ENCODE measurements around the gene RNF11.
"Not testable (repeated sequence)": the region's sequence is repeated elsewhere in the genome, so short reads cannot be mapped to it uniquely, and the experiment has no call there.

Gene RNF11

GRCh38 chr1:51247022-51247421 is 10.9 kb downstream of the RNF11 start:
- DNase-seq (ENCODE audit: insufficient read length) (no peak), FAIRE-seq (peak; percentile 63)
- TF ChIP-seq POLR2A (IDR thresholded peaks at IDR 0.05; ENCODE audit: low read depth, low read length) (no peak), POLR2AphosphoS5 (IDR thresholded peaks at IDR 0.05; ENCODE audit: low read depth, low read length) (no peak), TAF1 (IDR thresholded peaks at IDR 0.05; ENCODE audit: borderline replicate concordance, low read depth, low read length) (no peak)

- no peak for TF ChIP-seq POLR2AphosphoS5 (IDR thresholded peaks at IDR 0.05; ENCODE audit: low read depth, low read length)
- no peak for TF ChIP-seq TAF1 (IDR thresholded peaks at IDR 0.05; ENCODE audit: borderline replicate concordance, low read depth, low read length)
- TF ChIP-seq POLR2A (IDR thresholded peaks at IDR 0.05; ENCODE audit: low read depth, low read length) = no peak
- DNase-seq (ENCODE audit: insufficient read length) (no peak), FAIRE-seq (peak; percentile 36)
Observed at GRCh38 chr1:51247499-51247898, 11.4 kb downstream of the RNF11 start.

- FAIRE-seq = no peak
- TF ChIP-seq POLR2A (IDR thresholded peaks at IDR 0.05; ENCODE audit: low read depth, low read length) (no peak), POLR2AphosphoS5 (IDR thresholded peaks at IDR 0.05; ENCODE audit: low read depth, low read length) (no peak), TAF1 (IDR thresholded peaks at IDR 0.05; ENCODE audit: borderline replicate concordance, low read depth, low read length) (no peak)
- DNase-seq (ENCODE audit: insufficient read length) = no peak
Observed at GRCh38 chr1:51249445-51249844, 13.4 kb downstream of the RNF11 start.

GRCh38 chr1:51250729-51251128 is 14.7 kb downstream of the RNF11 start:
- FAIRE-seq; DNase-seq (ENCODE audit: insufficient read length): not testable (repeated sequence)

- not testable (repeated sequence) for DNase-seq (ENCODE audit: insufficient read length); FAIRE-seq
Observed at GRCh38 chr1:51251165-51251564, 15.1 kb downstream of the RNF11 start.

GRCh38 chr1:51252366-51252765 is 16.3 kb downstream of the RNF11 start:
- TF ChIP-seq TAF1 (IDR thresholded peaks at IDR 0.05; ENCODE audit: borderline replicate concordance, low read depth, low read length) (no peak), POLR2A (IDR thresholded peaks at IDR 0.05; ENCODE audit: low read depth, low read length) (no peak), POLR2AphosphoS5 (IDR thresholded peaks at IDR 0.05; ENCODE audit: low read depth, low read length) (no peak)
- FAIRE-seq = no peak
- DNase-seq (ENCODE audit: insufficient read length) = no peak

GRCh38 chr1:51253691-51254090 is 17.6 kb downstream of the RNF11 start:
- FAIRE-seq (no peak), DNase-seq (ENCODE audit: insufficient read length) (no peak)
- TF ChIP-seq POLR2AphosphoS5 (IDR thresholded peaks at IDR 0.05; ENCODE audit: low read depth, low read length) (no peak), TAF1 (IDR thresholded peaks at IDR 0.05; ENCODE audit: borderline replicate concordance, low read depth, low read length) (no peak), POLR2A (IDR thresholded peaks at IDR 0.05; ENCODE audit: low read depth, low read length) (no peak)

- FAIRE-seq (no peak), DNase-seq (ENCODE audit: insufficient read length) (no peak)
- TF ChIP-seq TAF1 (IDR thresholded peaks at IDR 0.05; ENCODE audit: borderline replicate concordance, low read depth, low read length) = no peak
- TF ChIP-seq POLR2A (IDR thresholded peaks at IDR 0.05; ENCODE audit: low read depth, low read length) = no peak
- TF ChIP-seq POLR2AphosphoS5 (IDR thresholded peaks at IDR 0.05; ENCODE audit: low read depth, low read length) = no peak
Observed at GRCh38 chr1:51255331-51255730, 19.3 kb downstream of the RNF11 start.

- TF ChIP-seq POLR2A (IDR thresholded peaks at IDR 0.05; ENCODE audit: low read depth, low read length) = no peak
- no peak for TF ChIP-seq TAF1 (IDR thresholded peaks at IDR 0.05; ENCODE audit: borderline replicate concordance, low read depth, low read length)
- TF ChIP-seq POLR2AphosphoS5 (IDR thresholded peaks at IDR 0.05; ENCODE audit: low read depth, low read length) = no peak
- no peak for DNase-seq (ENCODE audit: insufficient read length)
- no peak for FAIRE-seq
Observed at GRCh38 chr1:51263147-51263877, 27.2 kb downstream of the RNF11 start.

GRCh38 chr1:51264451-51264850 is 28.4 kb downstream of the RNF11 start:
- no peak for DNase-seq (ENCODE audit: insufficient read length)
- FAIRE-seq = no peak

GRCh38 chr1:51265618-51266017 is 29.5 kb downstream of the RNF11 start:
- FAIRE-seq (no peak), DNase-seq (ENCODE audit: insufficient read length) (no peak)
- TF ChIP-seq TAF1 (IDR thresholded peaks at IDR 0.05; ENCODE audit: borderline replicate concordance, low read depth, low read length) (no peak), POLR2A (IDR thresholded peaks at IDR 0.05; ENCODE audit: low read depth, low read length) (no peak), POLR2AphosphoS5 (IDR thresholded peaks at IDR 0.05; ENCODE audit: low read depth, low read length) (no peak)

More at GRCh38 chr1:51264451-51264850, 28.4 kb downstream of the RNF11 start:
- TF ChIP-seq POLR2AphosphoS5 (IDR thresholded peaks at IDR 0.05; ENCODE audit: low read depth, low read length) (no peak), POLR2A (IDR thresholded peaks at IDR 0.05; ENCODE audit: low read depth, low read length) (no peak), TAF1 (IDR thresholded peaks at IDR 0.05; ENCODE audit: borderline replicate concordance, low read depth, low read length) (no peak)

- no peak for DNase-seq (ENCODE audit: insufficient read length)
- FAIRE-seq = no peak
- TF ChIP-seq POLR2AphosphoS5 (IDR thresholded peaks at IDR 0.05; ENCODE audit: low read depth, low read length) = no peak
- TF ChIP-seq POLR2A (IDR thresholded peaks at IDR 0.05; ENCODE audit: low read depth, low read length) = no peak
- no peak for TF ChIP-seq TAF1 (IDR thresholded peaks at IDR 0.05; ENCODE audit: borderline replicate concordance, low read depth, low read length)
Observed at GRCh38 chr1:51266181-51266580, 30.1 kb downstream of the RNF11 start.

- no peak for TF ChIP-seq POLR2A (IDR thresholded peaks at IDR 0.05; ENCODE audit: low read depth, low read length)
- TF ChIP-seq POLR2AphosphoS5 (IDR thresholded peaks at IDR 0.05; ENCODE audit: low read depth, low read length) = no peak
- FAIRE-seq (no peak), DNase-seq (ENCODE audit: insufficient read length) (no peak)
Observed at GRCh38 chr1:51266791-51267190, 30.7 kb downstream of the RNF11 start.
